ENCODE data around the gene NXPE4. TPM values are rescaled to one million over a fixed set of nuclear protein-coding genes. Genes with fewer than 3 reads are reported as not detected.
"Not testable (repeated sequence)": the region's sequence is repeated elsewhere in the genome, so short reads cannot be mapped to it uniquely, and the experiment has no call there.

The NXPE4 gene
- polyA plus RNA-seq, 1 of the 3 experiments (the other 2 are of a cell fraction), result not detected

DNA sequence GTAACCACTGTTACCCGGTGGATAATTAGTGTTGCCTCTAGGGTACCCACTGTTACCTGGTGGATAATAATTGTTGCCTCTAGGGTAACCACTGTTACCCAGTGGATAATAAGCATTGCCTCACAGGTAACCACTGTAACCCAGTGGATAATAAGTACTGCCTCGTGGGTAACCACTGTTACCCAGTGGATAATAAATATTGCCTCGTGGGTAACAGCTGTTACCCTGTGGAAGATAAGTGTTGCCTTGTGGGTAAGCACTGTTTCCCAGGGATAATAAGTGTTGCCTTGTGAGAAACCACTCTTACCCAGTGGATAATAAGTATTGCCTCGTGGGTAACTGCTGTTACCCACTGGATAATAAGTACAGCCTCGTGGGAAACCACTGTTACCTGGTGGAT, 9.3 kb upstream of the NXPE4 start (continued):
- TF ChIP-seq TCF12 (IDR thresholded peaks at IDR 0.05), result no peak
- TF ChIP-seq, protein P1, sequence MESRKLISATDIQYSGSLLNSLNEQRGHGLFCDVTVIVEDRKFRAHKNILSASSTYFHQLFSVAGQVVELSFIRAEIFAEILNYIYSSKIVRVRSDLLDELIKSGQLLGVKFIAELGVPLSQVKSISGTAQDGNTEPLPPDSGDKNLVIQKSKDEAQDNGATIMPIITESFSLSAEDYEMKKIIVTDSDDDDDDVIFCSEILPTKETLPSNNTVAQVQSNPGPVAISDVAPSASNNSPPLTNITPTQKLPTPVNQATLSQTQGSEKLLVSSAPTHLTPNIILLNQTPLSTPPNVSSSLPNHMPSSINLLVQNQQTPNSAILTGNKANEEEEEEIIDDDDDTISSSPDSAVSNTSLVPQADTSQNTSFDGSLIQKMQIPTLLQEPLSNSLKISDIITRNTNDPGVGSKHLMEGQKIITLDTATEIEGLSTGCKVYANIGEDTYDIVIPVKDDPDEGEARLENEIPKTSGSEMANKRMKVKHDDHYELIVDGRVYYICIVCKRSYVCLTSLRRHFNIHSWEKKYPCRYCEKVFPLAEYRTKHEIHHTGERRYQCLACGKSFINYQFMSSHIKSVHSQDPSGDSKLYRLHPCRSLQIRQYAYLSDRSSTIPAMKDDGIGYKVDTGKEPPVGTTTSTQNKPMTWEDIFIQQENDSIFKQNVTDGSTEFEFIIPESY (IDR thresholded peaks at IDR 0.05; ENCODE audit: borderline replicate concordance, low read depth), result no peak
- TF ChIP-seq, protein P2, sequence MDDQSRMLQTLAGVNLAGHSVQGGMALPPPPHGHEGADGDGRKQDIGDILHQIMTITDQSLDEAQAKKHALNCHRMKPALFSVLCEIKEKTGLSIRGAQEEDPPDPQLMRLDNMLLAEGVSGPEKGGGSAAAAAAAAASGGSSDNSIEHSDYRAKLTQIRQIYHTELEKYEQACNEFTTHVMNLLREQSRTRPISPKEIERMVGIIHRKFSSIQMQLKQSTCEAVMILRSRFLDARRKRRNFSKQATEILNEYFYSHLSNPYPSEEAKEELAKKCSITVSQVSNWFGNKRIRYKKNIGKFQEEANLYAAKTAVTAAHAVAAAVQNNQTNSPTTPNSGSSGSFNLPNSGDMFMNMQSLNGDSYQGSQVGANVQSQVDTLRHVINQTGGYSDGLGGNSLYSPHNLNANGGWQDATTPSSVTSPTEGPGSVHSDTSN (IDR thresholded peaks at IDR 0.05), result no peak
- TF ChIP-seq SMC3 (IDR thresholded peaks at IDR 0.05; ENCODE audit: low read depth, low read length), result no peak

DNA sequence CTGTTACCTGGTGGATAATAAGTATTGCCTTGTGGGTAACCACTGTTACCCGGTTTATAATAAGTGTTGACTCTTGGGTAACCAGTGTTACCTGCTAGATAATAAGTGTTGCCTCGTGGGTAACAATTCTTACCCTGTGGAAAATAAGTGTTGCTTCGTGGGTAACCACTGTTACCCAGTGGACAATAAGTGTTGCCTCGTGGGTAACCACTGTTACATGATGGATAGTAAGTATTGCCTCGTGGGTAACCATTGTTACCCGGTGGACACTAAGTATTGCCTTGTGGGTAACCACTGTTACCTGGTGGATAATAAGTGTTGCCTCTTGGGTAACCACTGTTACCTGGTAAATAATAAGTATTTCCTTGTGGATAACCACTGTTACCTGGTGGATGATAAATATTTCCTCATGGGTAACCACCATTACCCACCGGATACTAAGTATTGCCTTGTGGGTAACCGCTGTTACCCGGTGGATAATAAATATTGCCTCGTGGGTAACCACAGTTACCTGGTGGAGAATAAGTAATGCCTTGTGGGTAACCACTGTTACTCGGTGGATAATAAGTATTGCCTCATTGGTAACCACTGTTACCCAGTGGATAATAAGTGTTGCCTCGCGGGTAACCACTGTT, 8.7 kb upstream of the NXPE4 start:
- Histone ChIP-seq H2AFZ (ENCODE audit: low read depth) (no peak overlapping the region), H3K36me3 (replicated peaks in 1 of 2; ENCODE audit: control insufficient read depth in 1 of 2, insufficient read depth in 2 of 2, low read length in 1 of 2) (no peaks in the 10 kb centered on the region), H3K27ac (ENCODE audit: low read depth in 2 of 2, low read length in 1 of 2) (no peak overlapping the region), H3K4me1 (ENCODE audit: control insufficient read depth in 1 of 2, insufficient read depth in 2 of 2, low read depth in 1 of 2, low read length in 1 of 2) (no peaks in the 10 kb centered on the region), H3K27me3 (ENCODE audit: insufficient read depth) (no peaks in the 10 kb centered on the region), H3K4me3 (ENCODE audit: low read depth in 2 of 2, low read length in 1 of 2) (no peak overlapping the region), H3K4me2 (no peak overlapping the region), H3K79me2 (ENCODE audit: insufficient read depth) (no peaks in the 10 kb centered on the region), H4K20me1 (ENCODE audit: insufficient read depth) (no peaks in the 10 kb centered on the region), H3K9me2 (no peaks in the 10 kb centered on the region), H3K9ac (no peak overlapping the region), H3K9me3 (no peaks in the 10 kb centered on the region), H3F3A (replicated peaks; ENCODE audit: insufficient read depth) (peaks cover 9% of the 10 kb centered on the region)
- ChIA-PET POLR2A (no interaction called here), CTCF (no interaction called here)
- DNase-seq, result no peak
- WGBS (ENCODE audit: low lambda C conversion rate), result 48% methylated on average over 13 of the region's 13 CpGs
- TF ChIP-seq TEAD4 (IDR thresholded peaks at IDR 0.05; ENCODE audit: borderline replicate concordance, insufficient read depth) (no peak), RXRA (IDR thresholded peaks at IDR 0.05; ENCODE audit: borderline replicate concordance, low read depth) (no peak), TAF1 (IDR thresholded peaks at IDR 0.05; ENCODE audit: borderline replicate concordance, low read depth, low read length) (no peak), FOXJ3 (CRISPR knock-in tag; IDR thresholded peaks at IDR 0.05) (no peak), MEF2A (IDR thresholded peaks at IDR 0.05; ENCODE audit: borderline replicate concordance, low read depth) (no peak), RAD21 (IDR thresholded peaks at IDR 0.05; ENCODE audit: low read length) (no peak), TCF12 (IDR thresholded peaks at IDR 0.05) (no peak), GABPA (IDR thresholded peaks at IDR 0.05; ENCODE audit: low read depth) (no peak), MXI1 (IDR thresholded peaks at IDR 0.05; ENCODE audit: low read depth, low read length) (no peak), EZH2phosphoT487 (IDR thresholded peaks at IDR 0.05; ENCODE audit: borderline replicate concordance, low read depth) (no peak), RCOR1 (IDR thresholded peaks at IDR 0.05; ENCODE audit: low read length) (no peak), YY1 (IDR thresholded peaks at IDR 0.05; ENCODE audit: low read depth) (no peak), FOXM1 (IDR thresholded peaks at IDR 0.05; ENCODE audit: low read depth) (no peak)
- TF ChIP-seq, protein P2 (IDR thresholded peaks at IDR 0.05), result no peak
- TF ChIP-seq, protein P3, sequence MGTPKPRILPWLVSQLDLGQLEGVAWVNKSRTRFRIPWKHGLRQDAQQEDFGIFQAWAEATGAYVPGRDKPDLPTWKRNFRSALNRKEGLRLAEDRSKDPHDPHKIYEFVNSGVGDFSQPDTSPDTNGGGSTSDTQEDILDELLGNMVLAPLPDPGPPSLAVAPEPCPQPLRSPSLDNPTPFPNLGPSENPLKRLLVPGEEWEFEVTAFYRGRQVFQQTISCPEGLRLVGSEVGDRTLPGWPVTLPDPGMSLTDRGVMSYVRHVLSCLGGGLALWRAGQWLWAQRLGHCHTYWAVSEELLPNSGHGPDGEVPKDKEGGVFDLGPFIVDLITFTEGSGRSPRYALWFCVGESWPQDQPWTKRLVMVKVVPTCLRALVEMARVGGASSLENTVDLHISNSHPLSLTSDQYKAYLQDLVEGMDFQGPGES (IDR thresholded peaks at IDR 0.05; ENCODE audit: low read depth, low read length), result no peak
- TF ChIP-seq, protein P4, sequence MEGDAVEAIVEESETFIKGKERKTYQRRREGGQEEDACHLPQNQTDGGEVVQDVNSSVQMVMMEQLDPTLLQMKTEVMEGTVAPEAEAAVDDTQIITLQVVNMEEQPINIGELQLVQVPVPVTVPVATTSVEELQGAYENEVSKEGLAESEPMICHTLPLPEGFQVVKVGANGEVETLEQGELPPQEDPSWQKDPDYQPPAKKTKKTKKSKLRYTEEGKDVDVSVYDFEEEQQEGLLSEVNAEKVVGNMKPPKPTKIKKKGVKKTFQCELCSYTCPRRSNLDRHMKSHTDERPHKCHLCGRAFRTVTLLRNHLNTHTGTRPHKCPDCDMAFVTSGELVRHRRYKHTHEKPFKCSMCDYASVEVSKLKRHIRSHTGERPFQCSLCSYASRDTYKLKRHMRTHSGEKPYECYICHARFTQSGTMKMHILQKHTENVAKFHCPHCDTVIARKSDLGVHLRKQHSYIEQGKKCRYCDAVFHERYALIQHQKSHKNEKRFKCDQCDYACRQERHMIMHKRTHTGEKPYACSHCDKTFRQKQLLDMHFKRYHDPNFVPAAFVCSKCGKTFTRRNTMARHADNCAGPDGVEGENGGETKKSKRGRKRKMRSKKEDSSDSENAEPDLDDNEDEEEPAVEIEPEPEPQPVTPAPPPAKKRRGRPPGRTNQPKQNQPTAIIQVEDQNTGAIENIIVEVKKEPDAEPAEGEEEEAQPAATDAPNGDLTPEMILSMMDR (IDR thresholded peaks at IDR 0.05), result no peak
- TF ChIP-seq, protein P5, sequence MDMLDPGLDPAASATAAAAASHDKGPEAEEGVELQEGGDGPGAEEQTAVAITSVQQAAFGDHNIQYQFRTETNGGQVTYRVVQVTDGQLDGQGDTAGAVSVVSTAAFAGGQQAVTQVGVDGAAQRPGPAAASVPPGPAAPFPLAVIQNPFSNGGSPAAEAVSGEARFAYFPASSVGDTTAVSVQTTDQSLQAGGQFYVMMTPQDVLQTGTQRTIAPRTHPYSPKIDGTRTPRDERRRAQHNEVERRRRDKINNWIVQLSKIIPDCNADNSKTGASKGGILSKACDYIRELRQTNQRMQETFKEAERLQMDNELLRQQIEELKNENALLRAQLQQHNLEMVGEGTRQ (IDR thresholded peaks at IDR 0.05; ENCODE audit: borderline replicate concordance, low read depth, low read length), result no peak

DNA sequence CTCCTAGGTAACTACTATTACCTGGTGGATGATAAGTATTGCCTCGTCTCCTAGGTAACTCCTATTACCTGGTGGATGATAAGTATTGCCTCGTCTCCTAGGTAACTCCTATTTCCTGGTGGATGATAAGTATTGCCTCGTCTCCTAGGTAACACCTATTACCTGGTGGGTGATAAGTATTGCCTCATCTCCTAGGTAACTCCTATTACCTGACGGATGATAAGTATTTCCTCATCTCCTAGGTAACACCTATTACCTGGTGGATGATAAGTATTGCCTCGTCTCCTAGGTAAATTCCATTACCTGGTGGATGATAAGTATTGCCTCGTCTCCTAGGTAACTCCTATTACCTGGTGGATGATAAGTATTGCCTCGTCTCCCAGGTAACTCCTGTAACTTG, 7.6 kb upstream of the NXPE4 start:
- H3K9ac ChIP-seq; H3K9me3 ChIP-seq; H3K4me2 ChIP-seq; DNase-seq; H3K9me2 ChIP-seq; H3F3A ChIP-seq (replicated peaks; ENCODE audit: insufficient read depth); H3K27ac ChIP-seq (ENCODE audit: low read depth in 2 of 2, low read length in 1 of 2); H4K20me1 ChIP-seq (ENCODE audit: insufficient read depth); CTCF ChIA-PET; H3K79me2 ChIP-seq (ENCODE audit: insufficient read depth); H3K4me3 ChIP-seq (ENCODE audit: low read depth in 2 of 2, low read length in 1 of 2); H3K4me1 ChIP-seq (ENCODE audit: control insufficient read depth in 1 of 2, insufficient read depth in 2 of 2, low read depth in 1 of 2, low read length in 1 of 2); H3K27me3 ChIP-seq (ENCODE audit: insufficient read depth); H2AFZ ChIP-seq (ENCODE audit: low read depth); POLR2A ChIA-PET; H3K36me3 ChIP-seq (replicated peaks in 1 of 2; ENCODE audit: control insufficient read depth in 1 of 2, insufficient read depth in 2 of 2, low read length in 1 of 2): not testable (repeated sequence)
- WGBS (ENCODE audit: low lambda C conversion rate), result 37% methylated on average over 7 of the region's 7 CpGs

All from SK-N-SH (cell line).